ENCODE measurements around the gene HS3ST4. TPM values are rescaled to one million over a fixed set of nuclear protein-coding genes. Genes with fewer than 3 reads are reported as not detected.
"Not testable (repeated sequence)": the region's sequence is repeated elsewhere in the genome, so short reads cannot be mapped to it uniquely, and the experiment has no call there.

Gene HS3ST4
- total RNA-seq, 1 donor from 2014 or later, result 3.6 TPM

- peaks cover 8% of the 10 kb centered on the region for H3K4me1 Mint-ChIP-seq (ENCODE audit: unreplicated experiment)
- H3K4me3 Mint-ChIP-seq, result no peak overlapping the region
- no peaks in the 10 kb centered on the region for H3K9me3 Mint-ChIP-seq
- H3K27ac Mint-ChIP-seq, result no peak overlapping the region
- peaks cover 2% of the 10 kb centered on the region for H3K27me3 Mint-ChIP-seq
- H3K36me3 Mint-ChIP-seq, result no peaks in the 10 kb centered on the region
- no peak for TF ChIP-seq CTCF (conservative IDR thresholded peaks at IDR 0.05)
- no peak for DNase-seq (ENCODE audit: extremely low spot score, unreplicated experiment)
Measured at GRCh38 chr16:26070302-26071100, 378.7 kb downstream of the HS3ST4 start.

DNA sequence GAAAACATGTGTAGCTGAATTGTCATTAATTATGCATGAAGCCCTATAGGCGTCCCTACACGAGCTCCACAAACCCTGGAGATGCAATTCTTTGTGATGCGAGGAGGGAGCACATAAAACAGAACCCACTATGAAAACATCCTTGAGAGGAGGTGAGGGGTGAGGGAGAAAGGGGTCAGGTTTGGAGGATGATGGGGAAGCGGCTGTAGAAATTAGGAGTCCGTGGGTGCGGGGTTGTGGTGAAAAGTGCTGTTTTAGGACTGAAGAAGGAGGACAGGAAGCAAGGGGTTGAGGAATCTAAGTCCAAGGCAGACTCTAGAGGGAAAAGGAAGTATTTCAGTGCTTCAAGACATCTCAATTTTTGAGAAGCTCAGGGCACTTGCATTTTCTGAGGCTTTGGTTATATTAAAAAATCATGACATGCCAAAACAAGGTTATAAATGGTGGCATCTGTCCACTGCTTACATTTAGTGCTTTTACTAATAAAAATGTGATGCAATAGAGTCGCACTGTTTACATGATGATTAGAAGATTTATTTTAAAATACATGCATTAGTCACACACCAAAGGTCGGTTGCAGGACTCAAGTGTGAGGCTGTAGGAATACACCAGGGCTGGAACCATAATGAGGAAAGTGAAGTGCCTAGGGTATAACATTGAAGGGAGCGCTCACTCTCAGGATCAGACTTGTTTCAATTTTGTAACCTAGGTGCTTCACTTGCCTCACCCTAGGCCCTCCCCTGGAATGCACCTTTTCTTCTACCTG lies 379.5 kb downstream of the HS3ST4 start:
- Mint-ChIP-seq H3K36me3 (no peaks in the 10 kb centered on the region), H3K27me3 (peaks cover 5% of the 10 kb centered on the region), H3K4me1 (ENCODE audit: unreplicated experiment) (peaks cover 8% of the 10 kb centered on the region), H3K4me3 (no peak overlapping the region), H3K9me3 (no peaks in the 10 kb centered on the region), H3K27ac (no peak overlapping the region)
- DNase-seq (ENCODE audit: extremely low spot score, unreplicated experiment), result no peak
- no peak for TF ChIP-seq CTCF (conservative IDR thresholded peaks at IDR 0.05)

GRCh38 chr16:26078716-26079355 lies 387.1 kb downstream of the HS3ST4 start:
- H3K27ac Mint-ChIP-seq, result no peak overlapping the region
- peaks cover 9% of the 10 kb centered on the region for H3K27me3 Mint-ChIP-seq
- no peak for TF ChIP-seq CTCF (conservative IDR thresholded peaks at IDR 0.05)
- no peak for DNase-seq (ENCODE audit: extremely low spot score, unreplicated experiment)
- no peaks in the 10 kb centered on the region for H3K36me3 Mint-ChIP-seq
- no peak overlapping the region for H3K4me3 Mint-ChIP-seq
- no peaks in the 10 kb centered on the region for H3K4me1 Mint-ChIP-seq (ENCODE audit: unreplicated experiment)
- H3K9me3 Mint-ChIP-seq, result no peaks in the 10 kb centered on the region

- Mint-ChIP-seq H3K27me3 (no peaks in the 10 kb centered on the region), H3K27ac (no peak overlapping the region), H3K36me3 (no peaks in the 10 kb centered on the region), H3K4me1 (ENCODE audit: unreplicated experiment) (peaks cover 3% of the 10 kb centered on the region), H3K4me3 (no peak overlapping the region), H3K9me3 (no peaks in the 10 kb centered on the region)
- DNase-seq (ENCODE audit: extremely low spot score, unreplicated experiment), result no peak
- TF ChIP-seq CTCF (conservative IDR thresholded peaks at IDR 0.05), result no peak
Measured at GRCh38 chr16:26087091-26087490, 395.3 kb downstream of the HS3ST4 start.

- no peaks in the 10 kb centered on the region for H3K27me3 Mint-ChIP-seq
- H3K4me1 Mint-ChIP-seq (ENCODE audit: unreplicated experiment), result no peaks in the 10 kb centered on the region
- no peaks in the 10 kb centered on the region for H3K36me3 Mint-ChIP-seq
- no peak overlapping the region for H3K4me3 Mint-ChIP-seq
- H3K27ac Mint-ChIP-seq, result no peak overlapping the region
- no peaks in the 10 kb centered on the region for H3K9me3 Mint-ChIP-seq
- no peak for DNase-seq (ENCODE audit: extremely low spot score, unreplicated experiment)
- no peak for TF ChIP-seq CTCF (conservative IDR thresholded peaks at IDR 0.05)
Measured at GRCh38 chr16:26091511-26091910, 399.8 kb downstream of the HS3ST4 start.

GRCh38 chr16:26098206-26098605 lies 406.4 kb downstream of the HS3ST4 start:
- H3K9me3 Mint-ChIP-seq; H3K27me3 Mint-ChIP-seq; H3K4me3 Mint-ChIP-seq; H3K36me3 Mint-ChIP-seq; H3K4me1 Mint-ChIP-seq (ENCODE audit: unreplicated experiment); H3K27ac Mint-ChIP-seq; DNase-seq (ENCODE audit: extremely low spot score, unreplicated experiment): not testable (repeated sequence)

Measured in type B pancreatic cell (in vitro differentiated cells).